Activated naive CD4-positive, alpha-beta T cell treated with anti-CD3 and anti-CD28 coated beads, Interleukin-2, amount 50 U/mL, for 16 hours (primary cell): ENCODE data around the gene PDRG1.

ENCODE experiments used
- DNase-seq: peaks from one replicate; pipeline ENCODE4 v3.0.0-alpha.2; 2020

The PDRG1 gene

GRCh38 chr20:31951530-31952453 lies at the start of gene PDRG1:
Gene PDRG1 (minus strand): TSS chr20:31952046. CDS start chr20:31951961, 85 bp downstream.
- peak; percentile 98 for DNase-seq

GRCh38 chr20:31998246-31998645 lies 46.4 kb upstream of the PDRG1 start:
- DNase-seq = no peak

GRCh38 chr20:31996996-31997395 lies 45.1 kb upstream of the PDRG1 start:
- no peak for DNase-seq

GRCh38 chr20:31992086-31992485 lies 40.2 kb upstream of the PDRG1 start:
- no peak for DNase-seq

GRCh38 chr20:31991339-31991705 lies 39.5 kb upstream of the PDRG1 start:
- DNase-seq = no peak

- no peak for DNase-seq
Measured at GRCh38 chr20:31990641-31991338, 38.9 kb upstream of the PDRG1 start.

- DNase-seq = no peak
Measured at GRCh38 chr20:31989030-31989645, 37.3 kb upstream of the PDRG1 start.

GRCh38 chr20:31988430-31989015 lies 36.7 kb upstream of the PDRG1 start:
- no peak for DNase-seq

GRCh38 chr20:31987744-31988143 lies 35.9 kb upstream of the PDRG1 start:
- no peak for DNase-seq

- DNase-seq = no peak
Measured at GRCh38 chr20:31984981-31985471, 33.2 kb upstream of the PDRG1 start.

GRCh38 chr20:31981784-31982183 lies 29.9 kb upstream of the PDRG1 start:
- DNase-seq = no peak

GRCh38 chr20:31979713-31980426 lies 28.0 kb upstream of the PDRG1 start:
- no peak for DNase-seq

GRCh38 chr20:31977080-31977479 lies 25.2 kb upstream of the PDRG1 start:
- no peak for DNase-seq

- DNase-seq = no peak
Measured at GRCh38 chr20:31975874-31976273, 24.0 kb upstream of the PDRG1 start.

GRCh38 chr20:31974951-31975487 lies 23.2 kb upstream of the PDRG1 start:
- DNase-seq = no peak

- no peak for DNase-seq
Measured at GRCh38 chr20:31974296-31974695, 22.4 kb upstream of the PDRG1 start.

- DNase-seq = no peak
Measured at GRCh38 chr20:31972471-31973021, 20.7 kb upstream of the PDRG1 start.

GRCh38 chr20:31969991-31970390 lies 18.1 kb upstream of the PDRG1 start:
- no peak for DNase-seq

GRCh38 chr20:31968291-31969126 lies 16.7 kb upstream of the PDRG1 start:
- peak; percentile 80 for DNase-seq

- peak; percentile 16 for DNase-seq
Measured at GRCh38 chr20:31967830-31968249, 16.0 kb upstream of the PDRG1 start, which contains the start of gene XKR7. Gene XKR7 (plus strand): TSS chr20:31968151. CDS start chr20:31968176, 25 bp downstream.
